IMR-90 (cell line): ENCODE results near the gene RPTOR. TPM values are rescaled to one million over a fixed set of nuclear protein-coding genes. Genes with fewer than 3 reads are reported as not detected.

Experiments
- ATAC-seq: fragments of 200-7000 bp; cut with Tn5 transposase; 2 replicates; pipeline ENCODE4 v1.9.1; 2020; ENCODE audit warnings: low read depth, mild to moderate bottlenecking, moderate library complexity
- BruUV-seq: library from RNA; stranded (reverse); fragments of 400-500 nt; replicated peaks from 2 replicates; lab custom pipeline; 2021; lab: Mats Ljungman, UMichigan
- CTCF ChIA-PET: fragments of 300-600 bp; formaldehyde crosslinking; extraction: SDS; loops from one replicate; lab custom pipeline; 2021; ENCODE audit warnings: antibody characterized with exemption; lab: Yijun Ruan, JAX
- POLR2A ChIA-PET: fragments of 300-600 bp; sonication (Branson Sonifier 250); formaldehyde crosslinking; loops from one replicate; lab custom pipeline; 2022; ENCODE audit warnings: antibody characterized with exemption; ENCODE audit not compliant: unreplicated experiment; lab: Charles Lee
- DNase-seq: peaks from one replicate; pipeline ENCODE4 v3.0.0; 2013
- H2AFZ ChIP-seq: replicated peaks from 2 replicates; pipeline ENCODE3; 2013; ENCODE audit warnings: low read length, mild to moderate bottlenecking; ENCODE audit not compliant: poor library complexity
- H2AK5ac ChIP-seq: 2 replicates; pipeline ENCODE4 v1.6.1; 2013; ENCODE audit warnings: low read depth, low read length, inconsistent platforms
- H2AK9ac ChIP-seq: replicated peaks from 2 replicates; pipeline ENCODE3; 2013; ENCODE audit warnings: mild to moderate bottlenecking, low read depth, low read length, moderate library complexity; ENCODE audit not compliant: poor library complexity
- H2BK120ac ChIP-seq: 2 replicates; pipeline ENCODE4 v1.6.1; 2013; ENCODE audit warnings: low read depth, low read length, inconsistent platforms
- H2BK15ac ChIP-seq: 3 replicates; pipeline ENCODE4 v1.6.1; 2013; ENCODE audit warnings: low read depth, low read length, inconsistent platforms
- H2BK20ac ChIP-seq: 2 replicates; pipeline ENCODE4 v1.6.1; 2013; ENCODE audit warnings: low read depth, mild to moderate bottlenecking, inconsistent platforms, low read length, moderate library complexity
- H2BK5ac ChIP-seq: 2 replicates; pipeline ENCODE4 v1.6.1; 2013; ENCODE audit warnings: mild to moderate bottlenecking, low read depth, low read length, inconsistent platforms; ENCODE audit not compliant: poor library complexity, severe bottlenecking
- H3K14ac ChIP-seq: replicated peaks from 2 replicates; pipeline ENCODE4 v1.6.1; 2013; ENCODE audit warnings: low read depth, low read length, inconsistent platforms
- H3K18ac ChIP-seq: 2 replicates; pipeline ENCODE4 v1.6.1; 2013; ENCODE audit warnings: low read depth, low read length, control low read depth
- H3K23ac ChIP-seq: 2 replicates; pipeline ENCODE4 v1.6.1; 2013; ENCODE audit warnings: low read depth, low read length, inconsistent platforms
- H3K27ac ChIP-seq: 2 replicates; pipeline ENCODE4 v1.5.1; 2013; ENCODE audit warnings: mild to moderate bottlenecking, control low read depth, low read length; ENCODE audit not compliant: insufficient read depth
- H3K27me3 ChIP-seq: 2 replicates; pipeline ENCODE4 v1.6.1; 2013; ENCODE audit warnings: low read length; ENCODE audit not compliant: control insufficient read depth, insufficient read depth
- H3K36me3 ChIP-seq: 2 replicates; pipeline ENCODE4 v1.6.1; 2013; ENCODE audit warnings: low read length, mixed read lengths; ENCODE audit not compliant: control insufficient read depth, insufficient read depth
- H3K4ac ChIP-seq: 2 replicates; pipeline ENCODE4 v1.6.1; 2013; ENCODE audit warnings: low read depth, low read length, inconsistent platforms
- H3K4me1 ChIP-seq: 2 replicates; pipeline ENCODE4 v1.6.1; 2013; ENCODE audit warnings: low read length, mixed read lengths; ENCODE audit not compliant: control insufficient read depth, insufficient read depth
- H3K4me2 ChIP-seq: 2 replicates; pipeline ENCODE4 v1.6.1; 2013; ENCODE audit warnings: low read depth, mild to moderate bottlenecking, control low read depth, low read length, moderate library complexity
- H3K4me3 ChIP-seq: 2 replicates; pipeline ENCODE4 v1.5.1; 2013; ENCODE audit warnings: low read depth, mild to moderate bottlenecking, control low read depth, low read length, moderate library complexity; ENCODE audit not compliant: insufficient read depth
- H3K56ac ChIP-seq: 2 replicates; pipeline ENCODE4 v1.6.1; 2013; ENCODE audit warnings: low read length, inconsistent platforms; ENCODE audit not compliant: insufficient read depth; ENCODE audit errors: extremely low read depth
- H3K79me1 ChIP-seq, 2 experiments: 2 replicates each; pipeline ENCODE4 v1.6.1; 2013; ENCODE audit warnings: low read length in 2 of 2, inconsistent platforms in 1 of 2, low read depth in 1 of 2
- H3K9ac ChIP-seq: 2 replicates; pipeline ENCODE4 v1.6.1; 2013; ENCODE audit warnings: low read depth, low read length, control low read depth
- H3K9me1 ChIP-seq: 2 replicates; pipeline ENCODE4 v1.6.1; 2013; ENCODE audit warnings: low read length, inconsistent platforms; ENCODE audit not compliant: insufficient read depth
- H3K9me3 ChIP-seq: 2 replicates; pipeline ENCODE4 v1.6.1; 2013; ENCODE audit warnings: low read length; ENCODE audit not compliant: control insufficient read depth, insufficient read depth
- H4K20me1 ChIP-seq: 2 replicates; pipeline ENCODE4 v1.6.1; 2013; ENCODE audit warnings: low read length, inconsistent platforms; ENCODE audit not compliant: insufficient read depth
- H4K5ac ChIP-seq: 2 replicates; pipeline ENCODE4 v1.6.1; 2013; ENCODE audit warnings: mild to moderate bottlenecking, low read depth, low read length, control low read depth
- H4K8ac ChIP-seq, 2 experiments: 2 replicates each; pipeline ENCODE4 v1.6.1; 2013; ENCODE audit warnings: low read depth in 2 of 2, low read length in 2 of 2, control low read depth in 1 of 2, inconsistent platforms in 1 of 2
- H4K91ac ChIP-seq: 2 replicates; pipeline ENCODE4 v1.6.1; 2013; ENCODE audit warnings: low read depth, low read length, inconsistent platforms; ENCODE audit not compliant: insufficient read depth
- BHLHE40 ChIP-seq: fragments of 150-350 bp; IDR thresholded peaks from 2 replicates; pipeline ENCODE4 v1.6.1; 2016; ENCODE audit warnings: mild to moderate bottlenecking, low read depth, low read length
- CEBPB ChIP-seq: IDR thresholded peaks from 2 replicates; pipeline ENCODE4 v1.6.1; 2012; ENCODE audit warnings: low read depth, low read length, improper control_type of control experiment
- CHD1 ChIP-seq: IDR thresholded peaks from 2 replicates; pipeline ENCODE4 v1.6.1; 2012; ENCODE audit warnings: low read depth, low read length, improper control_type of control experiment
- CTCF ChIP-seq: conservative IDR thresholded peaks from 2 replicates; pipeline ENCODE4 v1.5.1; 2012; ENCODE audit warnings: mild to moderate bottlenecking, low read depth, low read length, improper control_type of control experiment
- FOS ChIP-seq: fragments of 150-350 bp; IDR thresholded peaks from 2 replicates; pipeline ENCODE4 v1.6.1; 2016; ENCODE audit warnings: low read depth, low read length
- MAFK ChIP-seq: IDR thresholded peaks from 2 replicates; pipeline ENCODE4 v1.6.1; 2012; ENCODE audit warnings: low read depth, low read length, improper control_type of control experiment
- MAZ ChIP-seq: IDR thresholded peaks from 2 replicates; pipeline ENCODE4 v1.6.1; 2012; ENCODE audit warnings: low read depth, mild to moderate bottlenecking, low read length, improper control_type of control experiment, moderate library complexity, borderline replicate concordance
- POLR2A ChIP-seq: IDR thresholded peaks from 2 replicates; pipeline ENCODE4 v1.6.1; 2012; ENCODE audit warnings: mild to moderate bottlenecking, low read depth, low read length
- RAD21 ChIP-seq: IDR thresholded peaks from 2 replicates; pipeline ENCODE4 v1.6.1; 2012; ENCODE audit warnings: low read length, improper control_type of control experiment
- RCOR1 ChIP-seq: IDR thresholded peaks from 2 replicates; pipeline ENCODE4 v1.6.1; 2012; ENCODE audit warnings: mild to moderate bottlenecking, low read length, improper control_type of control experiment; ENCODE audit not compliant: insufficient replicate concordance
- RFX5 ChIP-seq: IDR thresholded peaks from 2 replicates; pipeline ENCODE4 v1.8.0; 2012; ENCODE audit warnings: low read depth, mild to moderate bottlenecking, low read length, moderate library complexity
- SMC3 ChIP-seq: fragments of 150-350 bp; IDR thresholded peaks from 2 replicates; pipeline ENCODE4 v1.6.1; 2016; ENCODE audit warnings: low read depth, mild to moderate bottlenecking, antibody characterized with exemption, low read length, moderate library complexity
- USF2 ChIP-seq: fragments of 150-350 bp; IDR thresholded peaks from 2 replicates; pipeline ENCODE4 v1.6.1; 2017; ENCODE audit warnings: mild to moderate bottlenecking, antibody characterized with exemption, low read length, low read depth
- WGBS, 2 experiments: methylation state at CpG; one replicate each; pipeline versions ENCODE4 v1.1.5 to v1.1.7; 2013; ENCODE audit warnings: missing lambda C conversion rate in 2 of 2; ENCODE audit not compliant: insufficient read length in 1 of 2; ENCODE audit errors: extremely low coverage in 2 of 2; 5-methylcytosine and 5-hydroxymethylcytosine counted together
- dilution Hi-C: fragments of 300-500 bp; cut with HindIII; formaldehyde crosslinking; loops from one replicate; pipeline ENCODE4 v1.14.3; 2018; ENCODE audit warnings: low sequenced_read_pairs; ENCODE audit not compliant: unreplicated experiment
- in situ Hi-C: fragments of 300-500 bp; cut with MboI; formaldehyde crosslinking; loops from 3 replicates; pipeline ENCODE4 v1.14.3; 2019; ENCODE audit warnings: low sequenced_read_pairs, inconsistent platforms, mixed read lengths
- intact Hi-C: fragments of 100-400 bp; cut with micrococcal nuclease; formaldehyde crosslinking; loops from 2 replicates; pipeline ENCODE4 v1.10.0; 2022
- polyA plus RNA-seq, 3 experiments: library from polyadenylated mRNA; depleted of rRNA; stranded (reverse); fragments of >200 nt; gene quantifications; 2 replicates each; pipeline ENCODE4 v1.2.3, GENCODE V29; 2012; ENCODE audit warnings: low replicate concordance in 1 of 3
- total RNA-seq: library from RNA; depleted of rRNA; stranded (reverse); fragments of >200 nt; gene quantifications from 2 replicates; pipeline ENCODE4 v1.2.3, GENCODE V29; 2012

Gene RPTOR
- total and polyA plus RNA-seq, 2 of the 4 experiments (the other 2 are of a cell fraction): 10.8 to 14.7 TPM

GRCh38 chr17:80585890-80586845, 41.5 kb downstream of the RPTOR start:
- Histone ChIP-seq H3K27ac (peak overlapping the region; percentile 78), H2AFZ (peak overlapping the region; percentile 77), H3K27me3 (no peaks in the 10 kb centered on the region), H4K91ac (peak overlapping the region; percentile 96), H2BK15ac (peak overlapping the region; percentile 69; the same call in 2 of the 3 replicates), H3K9me3 (no peaks in the 10 kb centered on the region), H2AK9ac (peak overlapping the region; percentile 77), H2BK120ac (peak overlapping the region; percentile 83), H2BK20ac (peak overlapping the region; percentile 79), H4K20me1 (peaks cover 4% of the 10 kb centered on the region; the same call in 1 of the 2 replicates), H3K4me2 (peak overlapping the region; percentile 72), H4K8ac (peak overlapping the region; percentile 79 to 97), H2AK5ac (peak overlapping the region; percentile 93), H3K36me3 (no peaks in the 10 kb centered on the region), H3K9ac (peak overlapping the region; percentile 53), H3K4me3 (peak overlapping the region; percentile 6; the same call in 1 of the 2 replicates), H3K56ac (peak overlapping the region; percentile 90), H3K4me1 (peaks cover 18% of the 10 kb centered on the region), H3K23ac (peak overlapping the region; percentile 86), H3K18ac (peak overlapping the region; percentile 93), H3K4ac (peak overlapping the region; percentile 97), H4K5ac (peak overlapping the region; percentile 93), H2BK5ac (peak overlapping the region; percentile 50), H3K14ac (peak overlapping the region; percentile 95), H3K9me1 (peaks cover 17% of the 10 kb centered on the region), H3K79me1 (peaks cover 23 to 78% of the 10 kb centered on the region in 2 experiments)
- intact Hi-C loops: loop anchor here (5.0 kb wide), 1 partner anchor 271 kb away; no protein-coding TSS in a partner anchor
- DNase-seq (no peak), ATAC-seq (peak; percentile 33; the same call in 1 of the 2 replicates)
- CTCF ChIA-PET: interaction anchor here (1.5 kb wide), 1 partner anchor 10 kb away, joined by 3 read pairs; no protein-coding TSS in a partner anchor
- POLR2A ChIA-PET: no interaction called here
- WGBS, 2 experiments: 57% methylated on average over 9 of the region's 24 CpGs; no CpG with 5 or more reads in 1 of the 2 experiments
- no TSS peak for BruUV-seq
- dilution Hi-C loops: no loop called here
- in situ Hi-C loops: no loop called here
- no peak for TF ChIP-seq CHD1
- TF ChIP-seq MAZ: no peak
- TF ChIP-seq FOS: no peak
- no peak for TF ChIP-seq BHLHE40
- TF ChIP-seq SMC3: no peak
- TF ChIP-seq MAFK: no peak
- TF ChIP-seq CTCF: no peak
- TF ChIP-seq POLR2A: no peak; the same call in 1 of the 2 replicates
- no peak for TF ChIP-seq USF2
- no peak for TF ChIP-seq RCOR1
- no peak for TF ChIP-seq RAD21
- TF ChIP-seq RFX5: no peak
- no peak for TF ChIP-seq CEBPB
